ENCODE data around the gene CPM. TPM values are rescaled to one million over a fixed set of nuclear protein-coding genes. Genes with fewer than 3 reads are reported as not detected.

The CPM gene
- total and polyA plus RNA-seq, 4 donors, result 10.3 to 17.7 (median 14.4) TPM

DNA sequence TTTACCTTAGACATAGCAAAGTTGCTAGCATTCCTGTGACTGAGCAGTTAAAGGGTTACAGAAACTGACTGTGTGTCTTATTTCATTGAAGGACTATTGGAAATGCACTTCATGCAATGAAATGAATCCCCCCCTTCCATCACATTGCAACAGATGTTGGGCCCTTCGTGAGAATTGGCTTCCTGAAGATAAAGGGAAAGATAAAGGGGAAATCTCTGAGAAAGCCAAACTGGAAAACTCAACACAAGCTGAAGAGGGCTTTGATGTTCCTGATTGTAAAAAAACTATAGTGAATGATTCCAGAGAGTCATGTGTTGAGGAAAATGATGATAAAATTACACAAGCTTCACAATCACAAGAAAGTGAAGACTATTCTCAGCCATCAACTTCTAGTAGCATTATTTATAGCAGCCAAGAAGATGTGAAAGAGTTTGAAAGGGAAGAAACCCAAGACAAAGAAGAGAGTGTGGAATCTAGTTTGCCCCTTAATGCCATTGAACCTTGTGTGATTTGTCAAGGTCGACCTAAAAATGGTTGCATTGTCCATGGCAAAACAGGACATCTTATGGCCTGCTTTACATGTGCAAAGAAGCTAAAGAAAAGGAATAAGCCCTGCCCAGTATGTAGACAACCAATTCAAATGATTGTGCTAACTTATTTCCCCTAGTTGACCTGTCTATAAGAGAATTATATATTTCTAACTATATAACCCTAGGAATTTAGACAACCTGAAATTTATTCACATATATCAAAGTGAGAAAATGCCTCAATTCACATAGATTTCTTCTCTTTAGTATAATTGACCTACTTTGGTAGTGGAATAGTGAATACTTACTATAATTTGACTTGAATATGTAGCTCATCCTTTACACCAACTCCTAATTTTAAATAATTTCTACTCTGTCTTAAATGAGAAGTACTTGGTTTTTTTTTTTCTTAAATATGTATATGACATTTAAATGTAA is 93.5 kb downstream of the CPM start:
- H3K36me3 ChIP-seq (ENCODE audit: control insufficient read depth, insufficient read depth, low read length), result peaks cover 31% of the 10 kb centered on the region
- no peaks in the 10 kb centered on the region for H3K9me3 ChIP-seq (ENCODE audit: control insufficient read depth, insufficient read depth, low read length)
- H3K4me3 ChIP-seq (ENCODE audit: low read depth, low read length), result no peak overlapping the region
- H3K4me1 ChIP-seq (ENCODE audit: control insufficient read depth, insufficient read depth, low read length), result no peaks in the 10 kb centered on the region
- DNase-seq (ENCODE audit: low read depth in 4 of 6, low spot score in 6 of 6), result no peak
- 0% methylated on average over 1 of the region's 2 CpGs for WGBS (ENCODE audit: insufficient coverage)
- H3K27ac ChIP-seq (ENCODE audit: low read depth, low read length), result no peak overlapping the region
- no peaks in the 10 kb centered on the region for H3K27me3 ChIP-seq (ENCODE audit: control insufficient read depth, insufficient read depth, low read length)

DNA sequence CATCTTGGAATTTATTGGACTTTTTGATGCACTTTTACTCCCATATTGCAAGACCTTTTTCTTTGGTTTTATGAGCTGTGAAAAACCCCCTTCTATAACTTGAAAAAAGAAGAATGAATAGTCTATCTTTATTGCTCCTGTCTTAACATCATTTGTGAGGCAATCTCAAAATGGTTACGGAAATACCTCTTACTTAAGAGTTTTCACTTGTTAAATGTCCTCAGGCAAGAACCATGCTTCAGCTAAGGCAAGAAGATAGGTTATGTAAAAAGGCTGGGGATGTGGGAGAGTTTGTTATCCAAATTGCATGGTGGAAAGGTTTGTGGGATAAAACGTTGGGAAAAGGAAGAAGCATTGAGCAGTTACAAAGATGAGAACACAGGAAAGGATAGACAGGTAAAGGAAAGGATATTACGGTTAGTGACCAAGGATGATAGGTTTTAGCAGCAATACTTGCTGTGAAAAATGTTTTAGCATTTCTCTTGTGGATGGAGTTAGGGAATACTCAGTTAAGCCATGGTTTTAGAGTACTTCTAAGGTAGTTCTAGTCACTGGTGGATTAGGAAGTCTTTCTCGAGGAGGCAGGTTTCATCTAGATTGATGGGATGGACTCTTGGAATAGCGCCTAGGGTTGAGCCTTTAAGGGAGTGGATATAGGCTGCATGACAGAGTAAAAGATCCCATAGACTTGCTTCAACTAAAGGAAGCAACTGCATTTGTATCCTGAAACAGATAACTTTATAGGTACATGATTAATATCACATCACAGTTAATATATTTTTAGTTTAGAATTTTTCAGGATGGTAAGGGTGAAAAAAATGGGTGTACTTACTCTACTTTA is 94.7 kb downstream of the CPM start:
- WGBS (ENCODE audit: insufficient coverage), result 84% methylated on average over 2 of the region's 5 CpGs
- peaks cover 31% of the 10 kb centered on the region for H3K36me3 ChIP-seq (ENCODE audit: control insufficient read depth, insufficient read depth, low read length)

GRCh38 chr12:68837215-68837614 is 95.8 kb downstream of the CPM start:
- Histone ChIP-seq H3K4me1 (ENCODE audit: control insufficient read depth, insufficient read depth, low read length) (no peaks in the 10 kb centered on the region), H3K4me3 (ENCODE audit: low read depth, low read length) (no peak overlapping the region), H3K27ac (ENCODE audit: low read depth, low read length) (no peak overlapping the region), H3K27me3 (ENCODE audit: control insufficient read depth, insufficient read depth, low read length) (no peaks in the 10 kb centered on the region), H3K36me3 (ENCODE audit: control insufficient read depth, insufficient read depth, low read length) (peaks cover 35% of the 10 kb centered on the region), H3K9me3 (ENCODE audit: control insufficient read depth, insufficient read depth, low read length) (no peaks in the 10 kb centered on the region)
- DNase-seq (ENCODE audit: low read depth in 4 of 6, low spot score in 6 of 6), result no peak
- no CpG with 5 or more reads among the region's 1 CpG for WGBS (ENCODE audit: insufficient coverage)

More for the DNA sequence above, 94.7 kb downstream of the CPM start:
- no peak overlapping the region for H3K4me3 ChIP-seq (ENCODE audit: low read depth, low read length)
- no peak for DNase-seq (ENCODE audit: low read depth in 4 of 6, low spot score in 6 of 6)
- no peak overlapping the region for H3K27ac ChIP-seq (ENCODE audit: low read depth, low read length)
- H3K4me1 ChIP-seq (ENCODE audit: control insufficient read depth, insufficient read depth, low read length), result no peaks in the 10 kb centered on the region
- H3K27me3 ChIP-seq (ENCODE audit: control insufficient read depth, insufficient read depth, low read length), result no peaks in the 10 kb centered on the region
- H3K9me3 ChIP-seq (ENCODE audit: control insufficient read depth, insufficient read depth, low read length), result no peaks in the 10 kb centered on the region

DNA sequence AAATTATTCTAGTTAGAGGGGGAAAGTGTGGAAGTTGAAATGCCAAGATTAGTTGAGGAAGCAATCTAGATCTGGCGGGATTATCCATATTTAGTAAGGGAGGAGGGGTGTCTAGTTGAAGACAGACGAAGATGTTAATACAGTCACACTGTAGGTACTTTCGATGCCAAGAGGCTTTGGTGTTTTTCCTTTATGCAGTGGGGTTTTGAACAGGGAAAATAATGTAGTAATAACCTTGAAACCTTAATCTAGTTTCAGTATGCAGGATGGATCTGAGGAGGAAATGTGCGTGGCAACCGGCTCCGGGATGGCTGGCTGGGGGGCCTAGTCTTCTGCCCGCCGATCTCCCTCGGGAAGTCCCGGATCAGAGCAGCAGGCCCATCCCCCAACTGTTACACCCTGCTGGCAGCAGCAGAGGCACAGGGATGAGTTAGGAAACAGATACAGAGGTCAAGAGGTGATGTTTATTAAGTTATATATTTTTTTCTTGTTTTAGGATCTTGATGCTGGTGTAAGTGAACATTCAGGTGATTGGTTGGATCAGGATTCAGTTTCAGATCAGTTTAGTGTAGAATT is 97.5 kb downstream of the CPM start:
- no peak overlapping the region for H3K4me3 ChIP-seq (ENCODE audit: low read depth, low read length)
- peaks cover 38% of the 10 kb centered on the region for H3K36me3 ChIP-seq (ENCODE audit: control insufficient read depth, insufficient read depth, low read length)
- no peak for DNase-seq (ENCODE audit: low read depth in 4 of 6, low spot score in 6 of 6)
- no peaks in the 10 kb centered on the region for H3K4me1 ChIP-seq (ENCODE audit: control insufficient read depth, insufficient read depth, low read length)
- H3K27ac ChIP-seq (ENCODE audit: low read depth, low read length), result no peak overlapping the region
- no peaks in the 10 kb centered on the region for H3K9me3 ChIP-seq (ENCODE audit: control insufficient read depth, insufficient read depth, low read length)
- WGBS (ENCODE audit: insufficient coverage), result 58% methylated on average over 10 of the region's 10 CpGs
- no peaks in the 10 kb centered on the region for H3K27me3 ChIP-seq (ENCODE audit: control insufficient read depth, insufficient read depth, low read length)

DNA sequence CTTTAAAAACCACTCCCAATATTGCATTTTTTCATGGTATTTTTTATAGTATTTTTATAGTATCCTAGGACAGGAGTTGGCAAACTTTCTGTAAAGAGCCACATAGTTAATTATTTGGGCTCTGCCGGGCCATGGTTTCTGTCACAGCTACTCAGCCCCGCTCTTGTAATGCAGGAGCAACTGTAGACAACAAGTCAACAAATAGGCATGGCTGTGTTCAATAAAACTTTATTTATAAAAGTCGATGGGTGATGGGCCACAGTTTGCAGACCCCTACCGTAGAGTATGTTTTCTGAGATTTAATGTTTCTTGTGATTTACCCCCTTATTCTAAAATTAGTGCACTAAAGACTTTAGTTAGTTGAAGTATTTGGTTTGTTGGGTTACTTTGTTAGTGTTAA is 99.5 kb downstream of the CPM start:
- Histone ChIP-seq H3K4me3 (ENCODE audit: low read depth, low read length) (no peak overlapping the region), H3K27ac (ENCODE audit: low read depth, low read length) (no peak overlapping the region), H3K9me3 (ENCODE audit: control insufficient read depth, insufficient read depth, low read length) (no peaks in the 10 kb centered on the region), H3K4me1 (ENCODE audit: control insufficient read depth, insufficient read depth, low read length) (no peaks in the 10 kb centered on the region), H3K27me3 (ENCODE audit: control insufficient read depth, insufficient read depth, low read length) (no peaks in the 10 kb centered on the region), H3K36me3 (ENCODE audit: control insufficient read depth, insufficient read depth, low read length) (peaks cover 33% of the 10 kb centered on the region)
- 100% methylated on average over 2 of the region's 4 CpGs for WGBS (ENCODE audit: insufficient coverage)
- DNase-seq (ENCODE audit: low read depth in 4 of 6, low spot score in 6 of 6), result no peak

DNA sequence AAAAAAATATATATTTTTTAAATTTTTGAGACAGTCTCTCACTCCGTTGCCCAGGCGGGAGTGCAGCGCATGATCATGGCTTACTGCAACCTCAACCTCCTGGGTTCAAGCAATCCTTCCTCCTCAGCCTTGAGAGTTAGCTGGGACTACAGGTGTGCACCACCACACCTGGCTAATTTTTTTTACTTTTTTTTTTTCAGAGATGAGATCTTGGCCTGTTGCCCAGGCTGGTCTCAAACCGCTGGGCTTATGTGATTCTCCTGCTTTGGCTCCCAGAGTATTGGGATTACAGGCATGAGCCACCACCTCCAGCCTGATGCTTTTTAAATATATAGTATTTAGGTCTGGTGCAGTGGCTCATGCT is 100.5 kb downstream of the CPM start:
- Histone ChIP-seq H3K27ac (ENCODE audit: low read depth, low read length) (no peak overlapping the region), H3K36me3 (ENCODE audit: control insufficient read depth, insufficient read depth, low read length) (peaks cover 31% of the 10 kb centered on the region), H3K4me1 (ENCODE audit: control insufficient read depth, insufficient read depth, low read length) (no peaks in the 10 kb centered on the region), H3K4me3 (ENCODE audit: low read depth, low read length) (no peak overlapping the region), H3K27me3 (ENCODE audit: control insufficient read depth, insufficient read depth, low read length) (no peaks in the 10 kb centered on the region), H3K9me3 (ENCODE audit: control insufficient read depth, insufficient read depth, low read length) (no peaks in the 10 kb centered on the region)
- DNase-seq (ENCODE audit: low read depth in 4 of 6, low spot score in 6 of 6), result no peak
- WGBS (ENCODE audit: insufficient coverage), result 89% methylated on average over 3 of the region's 4 CpGs

DNA sequence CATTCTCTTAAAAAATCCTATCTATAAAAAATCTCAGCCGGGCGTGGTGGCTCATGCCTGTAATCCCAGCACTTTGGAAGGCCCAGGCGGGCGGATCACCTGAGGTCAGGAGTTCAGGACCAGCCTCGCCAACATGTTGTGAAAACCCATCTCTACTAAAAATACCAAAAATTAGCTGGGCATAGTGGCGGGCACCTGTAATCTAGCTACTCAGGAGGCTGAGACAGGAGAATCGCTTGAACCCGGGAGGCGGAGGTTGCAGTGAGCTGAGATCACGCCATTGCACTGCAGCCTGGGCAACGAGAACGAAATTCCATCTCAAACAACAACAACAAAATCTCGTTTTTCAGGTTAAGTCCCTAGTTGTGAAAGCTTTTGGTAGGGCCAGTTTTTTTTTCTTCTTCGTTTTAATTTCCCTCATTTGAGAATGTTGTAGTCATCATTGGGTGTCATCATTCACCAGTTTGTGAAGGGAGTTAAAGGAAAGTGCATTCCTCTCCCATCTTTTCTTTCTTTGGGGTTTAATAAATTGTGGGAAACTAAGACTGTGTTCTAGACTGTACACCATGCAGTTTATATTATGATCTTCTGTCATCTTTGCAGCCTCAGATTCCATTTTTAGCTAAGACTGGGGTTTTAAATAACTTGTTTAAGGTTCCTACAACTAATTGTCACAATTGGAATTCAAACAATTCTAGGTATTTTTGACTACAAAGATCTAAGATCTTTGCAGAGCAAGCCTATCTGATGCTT is 101.0 kb downstream of the CPM start:
- Histone ChIP-seq H3K36me3 (ENCODE audit: control insufficient read depth, insufficient read depth, low read length) (peaks cover 26% of the 10 kb centered on the region), H3K27me3 (ENCODE audit: control insufficient read depth, insufficient read depth, low read length) (no peaks in the 10 kb centered on the region), H3K4me3 (ENCODE audit: low read depth, low read length) (no peak overlapping the region), H3K9me3 (ENCODE audit: control insufficient read depth, insufficient read depth, low read length) (no peaks in the 10 kb centered on the region), H3K4me1 (ENCODE audit: control insufficient read depth, insufficient read depth, low read length) (no peaks in the 10 kb centered on the region), H3K27ac (ENCODE audit: low read depth, low read length) (no peak overlapping the region)
- WGBS (ENCODE audit: insufficient coverage), result 98% methylated on average over 7 of the region's 14 CpGs
- no peak for DNase-seq (ENCODE audit: low read depth in 4 of 6, low spot score in 6 of 6)

DNA sequence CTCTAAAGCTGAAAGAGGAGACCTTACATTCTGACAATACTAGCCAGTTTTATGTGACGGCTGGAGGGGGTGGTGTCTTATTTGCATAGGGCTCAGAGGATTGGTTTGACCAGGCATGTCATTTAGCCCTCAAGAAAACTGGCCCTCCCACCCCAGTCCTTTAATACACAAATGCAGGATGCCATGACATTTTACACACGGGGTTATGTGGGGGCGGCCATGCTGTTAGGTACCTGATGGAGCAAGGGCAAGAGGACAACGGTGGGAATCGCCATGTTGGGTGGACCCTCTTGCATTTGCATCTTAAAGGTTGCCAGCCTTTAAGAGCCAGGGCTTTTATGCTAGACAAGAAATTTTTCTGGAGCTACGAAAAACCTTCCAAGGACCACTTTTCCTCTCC is 101.7 kb downstream of the CPM start:
- Histone ChIP-seq H3K4me1 (ENCODE audit: control insufficient read depth, insufficient read depth, low read length) (no peaks in the 10 kb centered on the region), H3K9me3 (ENCODE audit: control insufficient read depth, insufficient read depth, low read length) (no peaks in the 10 kb centered on the region), H3K27ac (ENCODE audit: low read depth, low read length) (no peak overlapping the region), H3K27me3 (ENCODE audit: control insufficient read depth, insufficient read depth, low read length) (no peaks in the 10 kb centered on the region), H3K4me3 (ENCODE audit: low read depth, low read length) (no peak overlapping the region), H3K36me3 (ENCODE audit: control insufficient read depth, insufficient read depth, low read length) (peaks cover 30% of the 10 kb centered on the region)
- DNase-seq (ENCODE audit: low read depth in 4 of 6, low spot score in 6 of 6), result no peak
- 87% methylated on average over 4 of the region's 6 CpGs for WGBS (ENCODE audit: insufficient coverage)

DNA sequence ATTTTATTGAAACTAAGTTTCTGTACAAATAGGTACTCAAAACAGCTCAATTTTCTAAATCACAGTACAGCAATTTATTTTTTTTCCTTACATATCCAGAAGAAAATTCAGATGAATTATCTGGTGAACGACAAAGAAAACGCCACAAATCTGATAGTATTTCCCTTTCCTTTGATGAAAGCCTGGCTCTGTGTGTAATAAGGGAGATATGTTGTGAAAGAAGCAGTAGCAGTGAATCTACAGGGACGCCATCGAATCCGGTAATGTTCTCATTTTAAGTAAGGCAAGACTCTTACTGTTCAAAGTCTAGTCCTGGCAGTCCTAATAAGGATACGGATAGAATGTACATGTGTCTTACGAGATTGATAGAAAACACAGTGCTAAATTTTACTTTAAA is 104.3 kb downstream of the CPM start:
- no peak for DNase-seq (ENCODE audit: low read depth in 4 of 6, low spot score in 6 of 6)
- Histone ChIP-seq H3K4me1 (ENCODE audit: control insufficient read depth, insufficient read depth, low read length) (no peaks in the 10 kb centered on the region), H3K27ac (ENCODE audit: low read depth, low read length) (no peak overlapping the region), H3K27me3 (ENCODE audit: control insufficient read depth, insufficient read depth, low read length) (no peaks in the 10 kb centered on the region), H3K9me3 (ENCODE audit: control insufficient read depth, insufficient read depth, low read length) (no peaks in the 10 kb centered on the region), H3K36me3 (ENCODE audit: control insufficient read depth, insufficient read depth, low read length) (peaks cover 40% of the 10 kb centered on the region), H3K4me3 (ENCODE audit: low read depth, low read length) (no peak overlapping the region)
- 90% methylated on average over 2 of the region's 7 CpGs for WGBS (ENCODE audit: insufficient coverage)

All from spinal cord (tissue), 10 donors.